B cell (primary cell): ENCODE measurements around the gene CERS2.

ENCODE experiments used
- EZH2 ChIP-seq: IDR thresholded peaks from 2 replicates; pipeline ENCODE4 v1.6.1; 2012; ENCODE audit warnings: borderline replicate concordance, low read depth, mild to moderate bottlenecking, moderate library complexity, low read length; ENCODE audit not compliant: insufficient read depth, poor library complexity, severe bottlenecking
- TF ChIP-seq, protein P1 (sequence below): fragments of 200-600 bp; IDR thresholded peaks from one replicate; pipeline ENCODE4 v1.8.0; 2022; ENCODE audit warnings: antibody characterized with exemption, mild to moderate bottlenecking

DNA sequence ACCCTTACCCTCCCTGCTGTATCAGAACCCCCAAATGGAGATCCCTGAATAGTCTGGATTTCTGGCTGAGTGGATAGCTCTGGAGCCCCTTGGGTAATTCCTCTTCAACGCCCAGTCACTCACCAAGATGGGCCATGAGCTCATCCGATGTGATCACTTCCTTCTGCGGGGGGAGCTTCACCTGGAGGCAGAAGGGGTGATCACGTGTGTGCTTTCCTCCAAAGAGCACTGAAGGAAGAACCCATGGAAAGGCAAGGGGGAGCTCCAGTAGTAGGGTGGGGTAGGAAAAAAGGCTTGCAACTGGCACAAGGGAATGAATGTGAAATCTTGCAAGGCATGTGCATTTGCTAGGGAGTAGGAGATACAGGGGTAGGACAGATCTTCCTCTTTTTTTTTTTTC lies 27.0 kb upstream of the CERS2 start:
- TF ChIP-seq, protein P1, sequence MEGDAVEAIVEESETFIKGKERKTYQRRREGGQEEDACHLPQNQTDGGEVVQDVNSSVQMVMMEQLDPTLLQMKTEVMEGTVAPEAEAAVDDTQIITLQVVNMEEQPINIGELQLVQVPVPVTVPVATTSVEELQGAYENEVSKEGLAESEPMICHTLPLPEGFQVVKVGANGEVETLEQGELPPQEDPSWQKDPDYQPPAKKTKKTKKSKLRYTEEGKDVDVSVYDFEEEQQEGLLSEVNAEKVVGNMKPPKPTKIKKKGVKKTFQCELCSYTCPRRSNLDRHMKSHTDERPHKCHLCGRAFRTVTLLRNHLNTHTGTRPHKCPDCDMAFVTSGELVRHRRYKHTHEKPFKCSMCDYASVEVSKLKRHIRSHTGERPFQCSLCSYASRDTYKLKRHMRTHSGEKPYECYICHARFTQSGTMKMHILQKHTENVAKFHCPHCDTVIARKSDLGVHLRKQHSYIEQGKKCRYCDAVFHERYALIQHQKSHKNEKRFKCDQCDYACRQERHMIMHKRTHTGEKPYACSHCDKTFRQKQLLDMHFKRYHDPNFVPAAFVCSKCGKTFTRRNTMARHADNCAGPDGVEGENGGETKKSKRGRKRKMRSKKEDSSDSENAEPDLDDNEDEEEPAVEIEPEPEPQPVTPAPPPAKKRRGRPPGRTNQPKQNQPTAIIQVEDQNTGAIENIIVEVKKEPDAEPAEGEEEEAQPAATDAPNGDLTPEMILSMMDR = no peak
- TF ChIP-seq EZH2 = no peak
